PFSK-1 (cell line): ENCODE results near the gene METTL26.

Experiments used
- FOXP2 ChIP-seq: optimal IDR thresholded peaks from 2 replicates; pipeline ENCODE3; 2011; ENCODE audit warnings: borderline replicate concordance, control low read depth, inconsistent platforms; ENCODE audit not compliant: insufficient read depth; ENCODE audit errors: extremely low read length, extremely low read depth
- POLR2AphosphoS5 ChIP-seq: IDR thresholded peaks from 2 replicates; pipeline ENCODE4 v1.6.1; 2012; ENCODE audit warnings: low read depth, mild to moderate bottlenecking, control low read depth, low read length, moderate library complexity
- REST ChIP-seq, 2 experiments: IDR thresholded peaks; 2 replicates each; pipeline versions ENCODE4 v1.6.1 to v1.8.0; 2011 to 2012; ENCODE audit warnings: low read depth in 2 of 2, low read length in 2 of 2, control low read depth in 1 of 2, inconsistent platforms in 1 of 2, mild to moderate bottlenecking in 1 of 2, moderate library complexity in 1 of 2; ENCODE audit not compliant: insufficient read depth in 1 of 2
- SIN3A ChIP-seq: IDR thresholded peaks from 2 replicates; pipeline ENCODE4 v1.6.1; 2012; ENCODE audit warnings: mild to moderate bottlenecking, low read length, moderate library complexity, borderline replicate concordance; ENCODE audit not compliant: insufficient read depth
- TAF1 ChIP-seq: IDR thresholded peaks from 2 replicates; pipeline ENCODE4 v1.6.1; 2012; ENCODE audit warnings: low read length, control low read depth, borderline replicate concordance; ENCODE audit not compliant: insufficient read depth

The METTL26 gene

GRCh38 chr16:606656-607307, 29.3 kb downstream of the METTL26 start:
- TF ChIP-seq TAF1 (no peak), POLR2AphosphoS5 (no peak), FOXP2 (no peak), SIN3A (no peak), REST (IDR thresholded peaks at IDR 0.05; ENCODE audit: insufficient read depth in 1 of 2, low read depth in 2 of 2, low read length in 2 of 2) (no peak)

- TF ChIP-seq POLR2AphosphoS5: no peak
- no peak for TF ChIP-seq REST (IDR thresholded peaks at IDR 0.05; ENCODE audit: insufficient read depth in 1 of 2, low read depth in 2 of 2, low read length in 2 of 2)
- TF ChIP-seq TAF1: no peak
- no peak for TF ChIP-seq SIN3A
- TF ChIP-seq FOXP2: no peak
Observed at GRCh38 chr16:603933-604332, 32.2 kb downstream of the METTL26 start.

GRCh38 chr16:600781-601180, 35.3 kb downstream of the METTL26 start:
- TF ChIP-seq FOXP2: no peak
- TF ChIP-seq TAF1: no peak
- no peak for TF ChIP-seq SIN3A

GRCh38 chr16:598823-599739, 37.0 kb downstream of the METTL26 start:
- TF ChIP-seq POLR2AphosphoS5 (no peak), SIN3A (no peak), REST (IDR thresholded peaks at IDR 0.05; ENCODE audit: insufficient read depth in 1 of 2, low read depth in 2 of 2, low read length in 2 of 2) (no peak), TAF1 (no peak), FOXP2 (no peak)

GRCh38 chr16:596736-597060, 39.4 kb downstream of the METTL26 start:
- TF ChIP-seq TAF1: no peak
- TF ChIP-seq FOXP2: no peak
- TF ChIP-seq REST (IDR thresholded peaks at IDR 0.05; ENCODE audit: insufficient read depth in 1 of 2, low read depth in 2 of 2, low read length in 2 of 2): no peak
- TF ChIP-seq POLR2AphosphoS5: no peak
- TF ChIP-seq SIN3A: no peak
